GM10266 (cell line): ENCODE measurements around the gene CRLF1.

Experiments used
- DNase-seq: peaks from one replicate; pipeline ENCODE4 v3.0.0; 2012; ENCODE audit errors: extremely low spot score
- CTCF ChIP-seq: IDR thresholded peaks from 2 replicates; pipeline ENCODE4 v1.5.1; 2012; ENCODE audit warnings: mild to moderate bottlenecking, low read depth; ENCODE audit not compliant: control insufficient read depth, insufficient read depth; ENCODE audit errors: missing control alignments

The CRLF1 gene

GRCh38 chr19:18611327-18612050 is 4.9 kb upstream of the CRLF1 start:
- DNase-seq: no peak
- TF ChIP-seq CTCF: no peak

GRCh38 chr19:18610556-18611326 is 4.1 kb upstream of the CRLF1 start:
- TF ChIP-seq CTCF: no peak
- no peak for DNase-seq

GRCh38 chr19:18610245-18610555 is 3.6 kb upstream of the CRLF1 start:
- TF ChIP-seq CTCF: no peak
- no peak for DNase-seq

GRCh38 chr19:18609717-18610051 is 3.1 kb upstream of the CRLF1 start:
- TF ChIP-seq CTCF: no peak
- DNase-seq: no peak

- DNase-seq: no peak
- TF ChIP-seq CTCF: no peak
Observed at GRCh38 chr19:18608805-18609716, 2.5 kb upstream of the CRLF1 start.

- TF ChIP-seq CTCF: no peak
- DNase-seq: no peak
Observed at GRCh38 chr19:18608102-18608804, 1.7 kb upstream of the CRLF1 start.
